Fibroblast of pulmonary artery (primary cell): ENCODE results near the gene VPS37C.

Experiments
- DNase-seq: peaks from one replicate; pipeline ENCODE4 v3.0.0-alpha.2; 2010; ENCODE audit warnings: low read depth
- H3K4me3 ChIP-seq: replicated peaks from 2 replicates; pipeline ENCODE4 v1.5.1; 2011; ENCODE audit warnings: low read depth, mild to moderate bottlenecking, control low read depth, low read length, moderate library complexity
- TF ChIP-seq, protein P1 (sequence below): IDR thresholded peaks from 2 replicates; pipeline ENCODE4 v1.5.1; 2011; ENCODE audit warnings: mild to moderate bottlenecking, control low read depth, low read length, inconsistent platforms; ENCODE audit errors: missing control alignments

The VPS37C gene

DNA sequence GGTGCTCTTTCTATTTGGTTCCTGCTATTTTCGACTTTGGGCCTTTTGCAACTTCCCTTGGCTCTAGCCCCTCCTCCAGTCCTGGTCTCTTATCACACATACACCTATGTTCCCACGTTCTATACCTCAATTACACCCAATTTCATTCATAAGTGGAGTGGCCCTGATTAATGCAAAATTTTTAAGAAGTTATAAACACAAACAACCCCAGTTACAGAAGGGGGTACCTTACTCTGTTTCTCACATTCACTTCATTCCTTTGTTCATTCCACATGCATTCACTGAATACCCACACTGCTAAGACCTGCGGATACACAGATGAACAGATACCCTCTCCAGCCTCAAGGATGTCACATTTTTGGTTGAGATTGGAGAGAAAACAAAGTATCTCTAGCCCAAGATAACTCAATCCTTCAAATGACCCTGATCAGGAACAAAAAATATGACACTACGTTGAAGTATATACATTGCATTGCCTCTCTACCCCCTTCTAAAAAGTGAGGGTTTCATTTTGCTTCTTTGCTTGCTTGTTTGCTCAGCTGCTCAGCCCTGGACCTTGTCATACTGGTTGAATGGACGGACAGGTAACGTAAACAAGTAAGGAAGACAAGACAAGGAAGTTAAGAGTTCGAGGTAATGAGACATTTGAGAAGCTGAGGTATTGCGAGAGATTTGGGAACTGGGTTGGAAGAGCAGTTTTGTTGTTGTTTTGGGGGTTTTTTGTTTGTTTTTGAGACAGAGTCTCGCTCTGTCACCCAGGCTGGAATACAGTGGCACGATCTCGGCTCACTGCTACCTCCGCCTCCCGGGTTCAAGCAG, 3.6 kb upstream of the VPS37C start:
- TF ChIP-seq, protein P1, sequence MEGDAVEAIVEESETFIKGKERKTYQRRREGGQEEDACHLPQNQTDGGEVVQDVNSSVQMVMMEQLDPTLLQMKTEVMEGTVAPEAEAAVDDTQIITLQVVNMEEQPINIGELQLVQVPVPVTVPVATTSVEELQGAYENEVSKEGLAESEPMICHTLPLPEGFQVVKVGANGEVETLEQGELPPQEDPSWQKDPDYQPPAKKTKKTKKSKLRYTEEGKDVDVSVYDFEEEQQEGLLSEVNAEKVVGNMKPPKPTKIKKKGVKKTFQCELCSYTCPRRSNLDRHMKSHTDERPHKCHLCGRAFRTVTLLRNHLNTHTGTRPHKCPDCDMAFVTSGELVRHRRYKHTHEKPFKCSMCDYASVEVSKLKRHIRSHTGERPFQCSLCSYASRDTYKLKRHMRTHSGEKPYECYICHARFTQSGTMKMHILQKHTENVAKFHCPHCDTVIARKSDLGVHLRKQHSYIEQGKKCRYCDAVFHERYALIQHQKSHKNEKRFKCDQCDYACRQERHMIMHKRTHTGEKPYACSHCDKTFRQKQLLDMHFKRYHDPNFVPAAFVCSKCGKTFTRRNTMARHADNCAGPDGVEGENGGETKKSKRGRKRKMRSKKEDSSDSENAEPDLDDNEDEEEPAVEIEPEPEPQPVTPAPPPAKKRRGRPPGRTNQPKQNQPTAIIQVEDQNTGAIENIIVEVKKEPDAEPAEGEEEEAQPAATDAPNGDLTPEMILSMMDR = no peak
- no peak for DNase-seq
- no peak overlapping the region for H3K4me3 ChIP-seq

DNA sequence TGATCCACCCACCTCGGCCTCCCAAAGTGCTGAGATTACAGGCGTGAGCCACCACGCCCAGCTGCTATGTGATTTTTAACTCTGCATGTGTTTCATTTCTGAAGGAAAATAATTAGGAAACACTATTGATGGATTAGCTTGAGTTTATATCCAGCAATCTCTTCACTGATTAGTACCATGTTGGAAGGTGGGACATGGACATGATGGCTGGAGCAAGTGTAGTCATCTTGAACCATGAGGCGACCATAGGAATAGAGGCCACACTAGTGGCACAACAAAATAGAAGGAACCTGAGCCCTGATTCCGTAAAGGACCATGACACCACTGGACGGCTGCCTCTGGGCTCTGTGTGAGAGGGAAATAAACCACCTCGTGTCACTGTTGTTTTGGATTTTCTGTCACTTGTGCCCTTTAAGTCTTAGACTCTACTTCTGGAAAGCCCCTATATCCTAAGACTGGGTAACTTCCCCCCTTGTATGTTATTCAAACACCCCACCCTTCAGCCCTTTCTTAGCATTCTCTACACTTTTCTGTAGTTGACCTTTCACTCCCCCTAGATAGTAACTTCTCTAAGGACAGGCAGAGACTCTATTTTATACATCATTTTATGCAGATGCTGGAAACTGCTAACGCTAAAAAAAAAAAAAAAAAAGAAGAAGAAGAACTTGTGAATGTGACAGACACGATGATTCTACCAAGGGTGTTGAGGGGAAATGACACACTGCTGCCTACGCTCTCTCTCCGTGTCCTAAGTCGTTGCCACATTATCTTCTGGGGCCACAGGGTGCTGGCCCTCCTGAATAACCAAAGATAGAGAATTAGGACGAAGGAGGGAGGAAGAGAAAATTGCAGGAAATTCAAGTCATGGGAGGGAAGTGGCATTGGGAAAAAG, 2.7 kb upstream of the VPS37C start:
- TF ChIP-seq, protein P1 = no peak
- DNase-seq = no peak
- H3K4me3 ChIP-seq = no peak overlapping the region

DNA sequence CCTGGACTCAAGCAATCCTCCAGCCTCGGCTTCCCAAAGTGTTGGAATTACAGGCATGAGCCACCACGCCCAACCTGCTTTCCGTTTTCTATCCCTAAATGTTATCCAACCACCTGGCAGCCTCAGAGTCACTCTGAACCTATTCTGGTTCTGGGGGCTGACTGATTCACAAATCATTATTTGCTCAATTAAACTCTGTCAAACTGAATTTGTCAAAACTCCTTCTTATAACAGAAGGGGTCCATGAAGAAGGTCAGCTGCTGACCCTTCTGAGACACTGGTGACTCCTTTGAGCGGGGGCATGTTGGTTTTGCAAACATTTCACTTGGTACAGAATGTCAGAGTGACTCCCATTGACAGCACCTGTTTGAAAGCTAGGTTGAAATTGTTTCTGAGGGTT, 1.8 kb upstream of the VPS37C start:
- no peak overlapping the region for H3K4me3 ChIP-seq
- TF ChIP-seq, protein P1 = no peak
- no peak for DNase-seq

DNA sequence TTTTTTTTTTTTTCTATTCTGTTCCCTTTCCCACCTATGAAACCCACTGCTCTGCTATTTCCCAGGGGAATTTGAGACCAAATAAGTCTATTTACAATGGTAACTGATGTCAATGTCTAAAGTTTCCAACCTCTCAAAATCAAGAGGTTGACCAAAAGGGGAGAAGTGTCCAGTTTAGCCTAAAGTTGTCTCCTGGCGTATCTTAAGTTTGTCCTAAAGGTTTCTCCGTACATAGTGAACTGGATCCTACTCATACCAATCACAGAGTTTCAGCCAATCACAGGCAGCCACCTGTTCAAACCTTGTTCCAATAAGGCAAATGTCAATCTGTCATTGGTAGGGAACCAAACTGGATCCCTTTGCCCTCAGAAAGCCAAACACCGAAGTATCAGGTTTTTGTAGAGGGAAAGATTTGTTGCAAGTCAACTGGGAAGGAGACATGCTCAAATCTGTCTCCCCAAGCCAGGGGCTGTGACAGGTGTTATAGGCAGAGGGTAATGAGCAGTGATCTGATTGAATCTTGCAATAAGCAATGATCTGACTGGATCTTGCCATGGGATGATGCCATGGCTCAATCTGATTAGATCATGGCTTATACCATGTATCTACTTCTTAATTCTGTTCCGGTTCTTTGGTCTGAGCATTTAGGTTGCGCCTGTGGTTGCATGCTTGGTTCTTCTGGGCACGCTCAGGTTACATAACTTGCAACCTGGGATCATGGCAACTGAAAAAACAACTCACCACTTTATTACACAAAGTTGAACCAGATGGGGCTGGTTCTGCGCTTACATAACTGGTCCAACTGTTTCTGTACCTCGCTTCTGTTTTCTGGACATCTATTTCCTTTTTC, 1.1 kb upstream of the VPS37C start:
- TF ChIP-seq, protein P1 = no peak
- H3K4me3 ChIP-seq = peak overlapping the region; percentile 79
- DNase-seq = peak; percentile 40

DNA sequence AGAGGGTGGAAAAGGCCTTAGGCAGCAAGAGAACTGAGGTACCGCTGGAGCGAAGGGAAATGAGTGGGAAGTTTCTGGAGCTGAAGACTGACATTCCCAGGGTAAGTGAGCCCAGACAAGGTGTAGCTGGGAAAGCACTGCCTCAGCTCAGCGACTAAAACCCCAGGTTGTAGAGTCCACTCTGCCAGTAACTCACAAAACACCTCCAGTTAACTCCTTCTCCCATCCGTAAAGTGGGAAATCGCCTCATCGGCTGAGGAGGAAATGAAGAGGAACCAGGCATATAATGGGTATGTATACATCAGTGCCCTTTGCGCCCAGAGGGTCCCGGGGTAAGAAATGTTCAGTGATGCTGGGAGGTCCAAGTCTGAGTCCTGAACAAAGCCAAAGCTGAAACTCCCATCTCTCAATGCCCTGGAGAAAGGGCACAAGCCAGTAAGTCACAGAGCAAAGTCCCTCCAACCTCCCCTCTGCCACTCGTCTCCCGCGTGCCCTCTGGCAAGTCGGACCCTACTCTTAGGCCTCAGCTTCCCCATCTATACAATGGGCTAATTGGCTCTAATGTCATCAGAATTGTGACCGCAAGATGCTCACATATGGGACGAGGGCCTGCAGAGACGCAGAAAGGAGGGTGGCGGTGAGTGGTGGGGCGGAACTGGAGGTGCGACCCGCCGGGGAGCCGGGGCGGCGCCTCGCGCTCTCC, 588 bp downstream of the VPS37C start:
- peak overlapping the region; percentile 79 for H3K4me3 ChIP-seq
- TF ChIP-seq, protein P1 = no peak
- peak; percentile 14 for DNase-seq

DNA sequence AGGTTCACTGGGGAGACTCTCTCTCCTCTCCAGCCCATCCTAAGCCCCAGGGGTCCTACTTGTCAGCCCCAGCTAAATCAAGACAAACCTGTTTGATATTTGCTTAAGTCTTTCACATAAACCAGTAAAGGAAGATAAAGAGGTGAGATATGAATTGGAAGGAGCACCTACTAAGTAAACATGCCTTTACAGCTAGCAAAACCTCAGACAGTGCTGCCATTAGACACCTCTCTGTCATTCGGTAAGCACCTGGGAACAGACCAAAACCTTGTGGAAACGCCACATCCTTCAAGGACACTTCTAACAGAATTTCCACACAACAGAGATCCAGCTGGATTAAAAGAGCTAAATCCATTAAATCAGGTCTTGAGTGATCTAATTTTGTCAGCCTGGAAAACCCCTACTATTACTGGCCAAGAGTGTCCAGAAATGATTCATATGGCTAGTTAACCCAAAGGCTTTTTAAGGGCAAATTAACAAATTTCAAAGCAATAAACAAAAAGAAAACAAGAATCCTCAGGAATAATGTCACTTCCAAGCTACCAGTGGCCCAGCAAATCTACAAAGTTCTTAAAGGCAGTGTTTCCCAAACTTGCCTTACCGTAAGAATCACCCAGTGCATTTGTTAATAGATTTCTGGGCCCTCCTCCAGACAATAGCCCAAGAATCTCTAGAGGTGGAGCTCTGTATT, 2.4 kb downstream of the VPS37C start:
- TF ChIP-seq, protein P1 = no peak
- peak; percentile 87 for DNase-seq

More for the DNA sequence above, 2.4 kb downstream of the VPS37C start:
- H3K4me3 ChIP-seq = no peak overlapping the region
